ENCODE measurements around the gene RNF223.

The RNF223 gene

GRCh38 chr1:1073743-1074587 is at the start of gene RNF223:
RNF223 (minus strand) TSS chr1:1074306; CDS start chr1:1072566, 1,740 bp downstream.
- no peak within 1 kb of the TSS for H3K27ac ChIP-seq (ENCODE audit: low read length)
- H3K4me1 ChIP-seq (ENCODE audit: control insufficient read depth, insufficient read depth, low read length) = peaks cover 7% of the 10 kb centered on the region
- no peaks in the 10 kb centered on the region for H3K36me3 ChIP-seq (ENCODE audit: control insufficient read depth in 2 of 2, insufficient read depth in 2 of 2, low read length in 2 of 2)
- peaks cover 26 to 40% of the 10 kb centered on the region in 2 donors for H3K27me3 ChIP-seq (ENCODE audit: control insufficient read depth in 1 of 2, insufficient read depth in 2 of 2, low read length in 2 of 2)
- no peak within 1 kb of the TSS for H3K4me3 ChIP-seq (ENCODE audit: low read length in 2 of 2)
- H3K9me3 ChIP-seq (ENCODE audit: control insufficient read depth in 2 of 2, low read length in 2 of 2) = no peaks in the 10 kb centered on the region
- H3K9ac ChIP-seq (ENCODE audit: low read length in 2 of 2) = no peak within 1 kb of the TSS

GRCh38 chr1:1122981-1123480 is 48.9 kb upstream of the RNF223 start:
- peaks cover 4 to 15% of the 10 kb centered on the region in 2 donors for H3K27me3 ChIP-seq (ENCODE audit: control insufficient read depth in 1 of 2, insufficient read depth in 2 of 2, low read length in 2 of 2)
- H3K4me3 ChIP-seq (ENCODE audit: low read length in 2 of 2) = no peak overlapping the region
- no peaks in the 10 kb centered on the region for H3K36me3 ChIP-seq (ENCODE audit: control insufficient read depth in 2 of 2, insufficient read depth in 2 of 2, low read length in 2 of 2)
- H3K4me1 ChIP-seq (ENCODE audit: control insufficient read depth, insufficient read depth, low read length) = peaks cover 16% of the 10 kb centered on the region
- H3K9me3 ChIP-seq (ENCODE audit: control insufficient read depth in 2 of 2, low read length in 2 of 2) = peaks cover 0 to 4% of the 10 kb centered on the region in 2 donors
- H3K9ac ChIP-seq (ENCODE audit: low read length in 2 of 2) = no peak overlapping the region
- H3K27ac ChIP-seq (ENCODE audit: low read length) = no peak overlapping the region

- peaks cover 0 to 4% of the 10 kb centered on the region in 2 donors for H3K9me3 ChIP-seq (ENCODE audit: control insufficient read depth in 2 of 2, low read length in 2 of 2)
- peak overlapping the region in 1 of 2 donors; percentile 60 for H3K9ac ChIP-seq (ENCODE audit: low read length in 2 of 2)
- no peaks in the 10 kb centered on the region for H3K36me3 ChIP-seq (ENCODE audit: control insufficient read depth in 2 of 2, insufficient read depth in 2 of 2, low read length in 2 of 2)
- H3K4me1 ChIP-seq (ENCODE audit: control insufficient read depth, insufficient read depth, low read length) = peaks cover 16% of the 10 kb centered on the region
- no peak overlapping the region for H3K27ac ChIP-seq (ENCODE audit: low read length)
- H3K27me3 ChIP-seq (ENCODE audit: control insufficient read depth in 1 of 2, insufficient read depth in 2 of 2, low read length in 2 of 2) = peaks cover 4 to 17% of the 10 kb centered on the region in 2 donors
- peak overlapping the region; percentile 32 to 64 for H3K4me3 ChIP-seq (ENCODE audit: low read length in 2 of 2)
Measured at GRCh38 chr1:1122078-1122811, 48.1 kb upstream of the RNF223 start.

GRCh38 chr1:1121611-1122077 is 47.5 kb upstream of the RNF223 start:
- H3K9ac ChIP-seq (ENCODE audit: low read length in 2 of 2) = no peak overlapping the region
- peaks cover 17% of the 10 kb centered on the region for H3K4me1 ChIP-seq (ENCODE audit: control insufficient read depth, insufficient read depth, low read length)
- H3K4me3 ChIP-seq (ENCODE audit: low read length in 2 of 2) = peak overlapping the region in 1 of 2 donors; percentile 64
- H3K27ac ChIP-seq (ENCODE audit: low read length) = no peak overlapping the region
- no peaks in the 10 kb centered on the region for H3K36me3 ChIP-seq (ENCODE audit: control insufficient read depth in 2 of 2, insufficient read depth in 2 of 2, low read length in 2 of 2)
- peaks cover 4 to 18% of the 10 kb centered on the region in 2 donors for H3K27me3 ChIP-seq (ENCODE audit: control insufficient read depth in 1 of 2, insufficient read depth in 2 of 2, low read length in 2 of 2)
- H3K9me3 ChIP-seq (ENCODE audit: control insufficient read depth in 2 of 2, low read length in 2 of 2) = peaks cover 0 to 4% of the 10 kb centered on the region in 2 donors

- H3K36me3 ChIP-seq (ENCODE audit: control insufficient read depth in 2 of 2, insufficient read depth in 2 of 2, low read length in 2 of 2) = no peaks in the 10 kb centered on the region
- H3K4me1 ChIP-seq (ENCODE audit: control insufficient read depth, insufficient read depth, low read length) = peaks cover 22% of the 10 kb centered on the region
- peaks cover 0 to 4% of the 10 kb centered on the region in 2 donors for H3K9me3 ChIP-seq (ENCODE audit: control insufficient read depth in 2 of 2, low read length in 2 of 2)
- peaks cover 4 to 18% of the 10 kb centered on the region in 2 donors for H3K27me3 ChIP-seq (ENCODE audit: control insufficient read depth in 1 of 2, insufficient read depth in 2 of 2, low read length in 2 of 2)
- no peak overlapping the region for H3K4me3 ChIP-seq (ENCODE audit: low read length in 2 of 2)
- H3K27ac ChIP-seq (ENCODE audit: low read length) = no peak overlapping the region
- H3K9ac ChIP-seq (ENCODE audit: low read length in 2 of 2) = no peak overlapping the region
Measured at GRCh38 chr1:1120866-1121591, 46.9 kb upstream of the RNF223 start.

GRCh38 chr1:1120096-1120495 is 46.0 kb upstream of the RNF223 start:
- no peaks in the 10 kb centered on the region for H3K36me3 ChIP-seq (ENCODE audit: control insufficient read depth in 2 of 2, insufficient read depth in 2 of 2, low read length in 2 of 2)
- H3K27me3 ChIP-seq (ENCODE audit: control insufficient read depth in 1 of 2, insufficient read depth in 2 of 2, low read length in 2 of 2) = peaks cover 4 to 18% of the 10 kb centered on the region in 2 donors
- H3K27ac ChIP-seq (ENCODE audit: low read length) = no peak overlapping the region
- H3K4me3 ChIP-seq (ENCODE audit: low read length in 2 of 2) = no peak overlapping the region
- H3K9ac ChIP-seq (ENCODE audit: low read length in 2 of 2) = no peak overlapping the region
- H3K4me1 ChIP-seq (ENCODE audit: control insufficient read depth, insufficient read depth, low read length) = peaks cover 24% of the 10 kb centered on the region
- H3K9me3 ChIP-seq (ENCODE audit: control insufficient read depth in 2 of 2, low read length in 2 of 2) = peaks cover 0 to 4% of the 10 kb centered on the region in 2 donors

- Histone ChIP-seq H3K4me1 (ENCODE audit: control insufficient read depth, insufficient read depth, low read length) (peaks cover 28% of the 10 kb centered on the region), H3K27ac (ENCODE audit: low read length) (no peak overlapping the region), H3K9me3 (ENCODE audit: control insufficient read depth in 2 of 2, low read length in 2 of 2) (peaks cover 0 to 4% of the 10 kb centered on the region in 2 donors), H3K27me3 (ENCODE audit: control insufficient read depth in 1 of 2, insufficient read depth in 2 of 2, low read length in 2 of 2) (peaks cover 4 to 18% of the 10 kb centered on the region in 2 donors), H3K36me3 (ENCODE audit: control insufficient read depth in 2 of 2, insufficient read depth in 2 of 2, low read length in 2 of 2) (no peaks in the 10 kb centered on the region), H3K9ac (ENCODE audit: low read length in 2 of 2) (no peak overlapping the region), H3K4me3 (ENCODE audit: low read length in 2 of 2) (no peak overlapping the region)
Measured at GRCh38 chr1:1119272-1119890, 45.3 kb upstream of the RNF223 start.

- Histone ChIP-seq H3K36me3 (ENCODE audit: control insufficient read depth in 2 of 2, insufficient read depth in 2 of 2, low read length in 2 of 2) (no peaks in the 10 kb centered on the region), H3K27me3 (ENCODE audit: control insufficient read depth in 1 of 2, insufficient read depth in 2 of 2, low read length in 2 of 2) (peaks cover 4 to 18% of the 10 kb centered on the region in 2 donors), H3K4me3 (ENCODE audit: low read length in 2 of 2) (no peak overlapping the region), H3K27ac (ENCODE audit: low read length) (no peak overlapping the region), H3K9ac (ENCODE audit: low read length in 2 of 2) (no peak overlapping the region), H3K4me1 (ENCODE audit: control insufficient read depth, insufficient read depth, low read length) (peaks cover 25% of the 10 kb centered on the region), H3K9me3 (ENCODE audit: control insufficient read depth in 2 of 2, low read length in 2 of 2) (no peaks in the 10 kb centered on the region)
Measured at GRCh38 chr1:1118876-1119220, 44.7 kb upstream of the RNF223 start.

GRCh38 chr1:1118011-1118875 is 44.1 kb upstream of the RNF223 start:
- Histone ChIP-seq H3K36me3 (ENCODE audit: control insufficient read depth in 2 of 2, insufficient read depth in 2 of 2, low read length in 2 of 2) (peaks cover 0 to 3% of the 10 kb centered on the region in 2 donors), H3K9ac (ENCODE audit: low read length in 2 of 2) (no peak overlapping the region), H3K4me1 (ENCODE audit: control insufficient read depth, insufficient read depth, low read length) (peaks cover 25% of the 10 kb centered on the region), H3K27ac (ENCODE audit: low read length) (no peak overlapping the region), H3K4me3 (ENCODE audit: low read length in 2 of 2) (no peak overlapping the region), H3K9me3 (ENCODE audit: control insufficient read depth in 2 of 2, low read length in 2 of 2) (peaks cover 0 to 2% of the 10 kb centered on the region in 2 donors), H3K27me3 (ENCODE audit: control insufficient read depth in 1 of 2, insufficient read depth in 2 of 2, low read length in 2 of 2) (peaks cover 4 to 15% of the 10 kb centered on the region in 2 donors)
